Right forelimb (tissue), 1 donor: ENCODE data around the gene RAB11FIP4.

ENCODE experiments used
- DNase-seq: peaks from one replicate; pipeline ENCODE4 v3.0.0-alpha.2; 2018

Gene RAB11FIP4

DNA sequence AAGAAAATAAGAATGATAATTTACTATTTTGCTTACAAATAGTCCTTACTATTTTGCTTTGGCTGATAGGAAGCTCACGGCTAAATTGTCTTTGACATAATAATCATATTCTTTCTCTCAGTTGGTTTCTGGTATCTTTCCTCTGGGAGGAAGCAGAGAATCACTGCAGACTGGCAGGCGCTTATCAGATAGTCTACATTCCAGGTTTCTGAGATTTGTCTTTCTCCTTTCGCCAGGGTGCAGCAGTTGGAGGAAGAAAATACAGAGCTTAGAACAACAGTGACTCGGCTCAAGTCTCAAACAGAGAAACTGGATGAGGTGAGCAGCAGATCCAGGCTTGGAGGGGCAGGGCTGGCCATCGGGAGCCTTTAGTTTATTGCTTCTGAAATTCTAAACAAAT is 136.1 kb downstream of the RAB11FIP4 start:
- peak; percentile 32 for DNase-seq

DNA sequence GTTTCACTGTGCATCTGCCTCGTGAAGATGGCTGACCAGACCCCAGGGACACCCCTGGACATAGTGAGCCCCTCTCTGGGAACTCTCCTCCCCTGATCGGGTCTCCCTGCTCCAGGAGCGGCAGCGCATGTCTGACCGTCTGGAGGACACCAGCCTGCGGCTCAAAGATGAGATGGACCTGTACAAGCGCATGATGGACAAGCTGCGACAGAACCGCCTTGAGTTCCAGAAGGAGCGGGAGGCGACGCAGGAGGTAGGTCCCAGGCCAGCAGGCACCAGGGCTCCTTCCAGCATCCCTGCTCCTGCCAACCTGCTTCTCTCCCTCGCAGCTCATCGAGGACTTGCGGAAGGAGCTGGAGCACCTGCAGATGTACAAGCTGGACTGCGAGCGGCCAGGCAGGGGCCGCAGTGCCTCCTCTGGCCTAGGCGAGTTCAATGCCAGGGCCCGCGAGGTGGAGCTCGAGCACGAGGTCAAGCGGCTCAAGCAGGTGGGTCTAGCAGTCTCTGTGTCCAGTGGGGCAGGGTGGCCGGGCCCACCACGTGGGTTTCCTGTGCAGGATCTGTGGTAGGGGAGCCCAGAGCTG is 136.9 kb downstream of the RAB11FIP4 start:
- no peak for DNase-seq

DNA sequence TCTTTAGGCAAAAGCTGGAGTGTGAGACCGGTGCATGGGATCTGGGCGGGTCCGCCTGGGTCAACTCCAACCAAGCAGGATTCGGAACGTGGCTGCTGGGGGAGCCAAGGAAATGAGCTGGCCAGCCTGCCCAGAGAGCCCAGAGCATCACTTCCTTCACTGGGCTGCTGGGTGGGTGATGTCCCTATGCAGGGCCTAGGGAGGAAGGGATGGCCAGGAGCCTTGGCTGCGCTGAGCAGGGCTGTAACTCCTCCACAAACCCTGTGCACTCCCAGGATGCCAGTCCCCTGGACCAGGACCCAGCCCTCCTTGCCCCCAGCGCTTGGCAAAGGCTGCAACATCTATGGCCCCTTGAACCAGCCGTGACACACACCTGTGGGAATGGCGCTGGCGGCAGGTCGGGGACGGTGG is 138.4 kb downstream of the RAB11FIP4 start:
- DNase-seq: no peak

DNA sequence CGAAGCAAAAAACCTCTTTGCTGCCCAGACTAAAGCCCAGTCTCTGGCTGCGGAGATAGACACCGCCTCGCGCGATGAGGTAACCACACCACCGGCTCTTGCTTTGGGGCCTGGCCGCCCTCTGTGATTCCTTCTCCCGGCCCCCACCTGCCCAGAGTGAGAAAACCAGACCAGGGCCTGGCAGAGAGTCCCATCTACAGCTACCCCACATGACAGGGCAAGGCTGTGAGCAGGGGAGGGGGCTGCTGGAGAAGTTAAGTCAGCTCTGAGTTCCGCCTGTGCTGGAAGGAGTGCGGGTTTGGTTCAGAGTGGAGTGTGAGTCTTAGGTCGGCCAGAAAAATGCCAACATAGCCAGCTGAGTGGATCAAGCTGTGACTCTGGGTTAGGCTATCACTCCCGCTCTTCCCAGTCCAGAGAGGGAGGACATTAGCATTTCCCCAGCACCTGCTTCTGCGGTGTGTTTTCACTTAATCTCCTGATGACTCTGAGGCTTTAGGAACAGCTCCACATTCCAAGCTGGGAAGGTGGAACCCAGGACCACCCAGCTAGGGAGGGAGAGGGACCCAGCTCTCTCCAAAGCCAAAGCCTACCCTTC is 139.0 kb downstream of the RAB11FIP4 start:
- no peak for DNase-seq

GRCh38 chr17:31531336-31531980 is 140.0 kb downstream of the RAB11FIP4 start:
- DNase-seq: no peak

- no peak for DNase-seq
These were observed 140.6 kb downstream of the RAB11FIP4 start for GRCh38 chr17:31532081-31532480.

- no peak for DNase-seq
These were observed 141.1 kb downstream of the RAB11FIP4 start for GRCh38 chr17:31532526-31532925.

DNA sequence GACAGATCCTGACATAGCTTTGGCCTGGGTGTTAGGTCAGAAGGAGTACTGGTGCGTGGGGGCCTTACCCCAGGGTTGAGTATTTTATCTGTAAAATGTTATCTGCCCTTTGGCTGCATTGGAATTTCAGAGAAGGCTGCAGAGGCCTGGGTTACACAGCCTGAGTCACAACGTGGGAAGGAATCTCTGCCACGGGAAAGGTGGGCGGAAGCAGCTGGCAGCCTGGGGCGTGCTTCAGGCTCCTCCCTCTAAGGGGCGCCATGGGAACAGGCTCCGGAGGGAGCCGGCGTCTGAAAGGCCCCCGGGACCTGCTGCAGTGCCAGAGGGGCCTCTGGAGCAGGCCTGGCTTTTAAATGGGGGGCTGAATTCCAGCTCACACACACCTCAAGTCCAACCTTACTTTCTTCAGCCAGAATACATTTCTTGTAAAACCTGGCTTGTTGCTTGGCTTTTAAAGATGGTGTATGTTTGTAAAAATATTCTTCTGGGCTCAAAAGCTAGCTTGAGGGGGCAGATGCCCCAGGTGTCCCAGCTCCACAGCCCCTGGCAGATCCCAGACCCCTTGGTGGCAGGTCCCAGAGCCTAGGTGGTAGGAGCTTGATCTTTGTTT is 142.2 kb downstream of the RAB11FIP4 start:
- no peak for DNase-seq

- DNase-seq: no peak
These were observed 142.9 kb downstream of the RAB11FIP4 start for GRCh38 chr17:31534223-31534888.

DNA sequence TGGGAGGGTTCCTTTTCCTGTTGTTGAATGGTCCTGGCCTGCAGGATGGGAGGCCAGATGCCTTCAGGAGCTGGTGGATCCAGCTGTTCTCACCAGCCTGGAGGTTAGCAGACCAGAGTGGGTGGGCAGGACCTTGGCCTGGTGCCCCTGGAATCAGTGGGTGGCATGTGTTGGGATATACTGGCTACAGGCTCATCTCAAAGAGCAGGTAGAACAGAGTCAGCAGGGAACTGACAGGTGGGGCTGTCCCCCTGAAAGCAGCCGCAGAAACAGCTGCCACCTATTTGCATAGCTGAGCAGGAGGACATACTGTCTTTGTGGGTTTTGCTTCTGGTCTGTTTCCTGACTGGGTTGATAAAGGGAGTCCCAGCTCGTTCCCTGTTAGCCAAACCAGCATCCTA is 144.1 kb downstream of the RAB11FIP4 start:
- DNase-seq: no peak

- DNase-seq: no peak
These were observed 145.0 kb downstream of the RAB11FIP4 start for GRCh38 chr17:31536451-31536850.

DNA sequence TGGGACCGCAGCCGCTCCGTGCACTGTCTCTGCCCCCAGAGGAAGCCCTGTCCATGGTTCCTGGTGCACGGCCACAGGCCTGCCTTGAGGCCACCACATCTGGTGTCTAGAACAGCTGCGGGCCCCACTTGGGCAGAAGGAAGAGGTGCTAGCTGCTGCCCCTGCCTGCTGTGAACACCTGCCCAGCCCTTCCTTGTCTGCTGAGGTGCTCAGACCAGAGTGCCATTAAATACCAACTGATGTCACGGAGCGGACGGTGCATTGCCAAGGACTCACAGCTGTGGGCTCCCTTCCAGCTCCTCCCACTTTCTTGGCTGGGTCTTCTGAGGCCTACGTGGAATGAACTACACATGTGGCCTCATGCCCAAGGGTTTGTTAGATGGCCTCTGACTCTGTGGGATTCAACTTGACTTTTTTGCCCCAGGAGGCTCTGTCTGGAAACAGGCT is 146.1 kb downstream of the RAB11FIP4 start:
- DNase-seq: peak; percentile 61

DNA sequence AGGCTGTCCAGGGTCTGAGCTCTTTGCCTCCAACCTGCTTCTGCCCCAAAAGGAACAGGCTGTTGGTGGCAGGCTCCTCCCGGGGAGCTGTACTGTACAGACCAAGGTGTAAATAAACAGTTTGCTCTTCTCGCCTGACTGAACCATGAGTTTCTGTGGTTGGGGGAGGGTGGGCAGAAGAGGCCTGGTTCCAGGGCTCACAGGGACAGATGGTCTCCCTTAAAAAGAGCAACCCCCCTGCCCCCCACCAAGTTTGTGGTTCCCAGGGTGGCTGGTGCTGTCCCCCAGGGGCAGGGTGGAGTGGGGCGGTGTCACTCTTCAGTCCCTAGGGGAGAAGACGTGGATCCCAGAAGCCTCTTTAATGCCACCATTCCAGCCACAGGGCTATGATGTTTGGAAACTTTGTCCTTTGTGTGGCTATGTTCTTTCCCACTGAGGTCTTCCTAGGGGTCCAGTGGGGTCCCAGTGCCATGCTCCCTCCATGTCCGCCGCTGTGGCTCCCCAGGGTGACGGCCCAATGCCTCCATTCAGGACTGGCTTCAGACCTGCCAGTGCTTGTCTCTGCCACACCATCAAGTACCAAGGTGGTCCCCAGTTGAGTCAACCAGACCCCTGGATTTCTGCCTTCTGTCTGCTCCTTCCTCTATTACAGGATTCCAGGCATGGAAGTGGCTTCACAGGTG is 146.7 kb downstream of the RAB11FIP4 start:
- no peak for DNase-seq

- no peak for DNase-seq
These were observed 149.3 kb downstream of the RAB11FIP4 start for GRCh38 chr17:31540602-31541307.

DNA sequence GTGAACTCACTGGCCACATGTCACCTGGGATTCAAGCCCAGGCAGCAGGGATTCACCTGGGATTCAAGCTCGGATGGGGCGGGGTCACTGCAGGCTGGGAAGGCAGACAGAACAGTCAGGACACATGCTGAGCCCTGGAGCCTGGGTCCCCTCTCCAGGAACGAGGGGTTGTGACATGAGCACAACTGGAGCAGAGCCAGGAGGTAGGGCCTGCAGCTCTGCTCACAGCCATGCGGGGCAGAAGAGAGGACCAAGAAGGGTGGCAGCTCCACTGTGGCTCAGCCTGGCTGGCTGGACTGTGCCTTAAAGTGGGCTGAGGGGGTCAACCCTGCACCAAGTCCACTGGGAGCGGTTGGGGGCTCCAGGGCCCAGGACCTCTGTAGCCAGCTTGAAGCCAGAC is 150.1 kb downstream of the RAB11FIP4 start:
- no peak for DNase-seq

DNA sequence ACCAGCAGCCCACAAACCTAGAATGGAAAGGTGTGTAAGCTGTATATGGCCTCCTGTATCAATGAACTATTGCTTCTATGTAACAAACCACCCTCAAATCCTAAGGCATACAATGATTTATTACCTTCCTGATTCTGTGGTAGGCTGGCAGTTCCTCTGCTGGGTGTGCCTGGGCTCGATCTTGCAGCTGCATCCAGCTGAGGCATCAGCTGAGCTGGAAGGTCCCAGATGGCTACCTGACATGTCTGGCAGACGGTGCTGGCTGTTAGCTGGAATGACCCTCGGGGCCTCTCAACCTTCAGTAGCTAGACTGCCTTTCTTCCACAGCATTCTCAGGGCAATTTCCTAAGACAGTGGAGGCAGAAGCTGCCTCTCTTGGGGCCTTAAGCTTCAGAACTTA is 152.7 kb downstream of the RAB11FIP4 start:
- no peak for DNase-seq

DNA sequence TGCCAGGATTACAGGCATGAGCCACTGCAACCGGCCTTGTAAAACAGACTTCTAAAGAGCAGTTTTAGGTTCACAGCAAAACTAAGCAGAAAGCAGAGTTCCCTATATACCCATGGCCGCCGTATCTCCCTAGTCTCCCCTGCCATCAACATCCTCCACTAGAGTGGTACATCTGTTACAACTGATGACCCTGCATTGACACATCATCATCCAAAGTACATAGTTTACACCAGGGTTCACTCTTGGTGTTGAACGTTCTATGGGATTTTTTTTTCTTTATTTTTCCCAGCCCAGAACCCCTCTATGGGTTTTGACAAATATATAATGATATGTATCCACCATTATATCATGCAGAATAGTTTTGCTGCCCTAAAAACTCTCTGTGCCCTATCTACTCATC is 155.2 kb downstream of the RAB11FIP4 start:
- DNase-seq: no peak

GRCh38 chr17:31548709-31549108 is 157.2 kb downstream of the RAB11FIP4 start:
- DNase-seq: no peak

DNA sequence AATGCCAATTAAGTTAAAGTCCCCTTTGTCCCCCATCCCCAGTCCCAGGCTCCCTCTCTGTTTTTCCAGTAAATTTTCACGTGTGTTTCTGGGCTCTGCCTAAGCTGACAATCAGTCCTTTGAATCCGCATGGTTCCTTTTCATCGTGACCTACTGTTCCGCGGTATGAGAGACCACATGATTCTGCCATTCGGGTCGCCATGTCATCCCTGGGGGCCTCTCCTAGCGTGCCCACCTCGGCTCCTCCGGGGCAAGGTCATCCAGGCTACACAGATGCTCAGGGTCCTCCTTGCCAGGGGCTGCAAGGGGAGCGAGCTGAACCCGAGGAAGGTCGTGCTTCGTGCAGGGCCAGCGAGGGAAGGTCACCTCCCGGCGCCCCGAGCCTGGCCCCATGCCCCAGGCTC is 157.6 kb downstream of the RAB11FIP4 start:
- no peak for DNase-seq

GRCh38 chr17:31549525-31550388 is 158.3 kb downstream of the RAB11FIP4 start:
- DNase-seq: peak; percentile 99

DNA sequence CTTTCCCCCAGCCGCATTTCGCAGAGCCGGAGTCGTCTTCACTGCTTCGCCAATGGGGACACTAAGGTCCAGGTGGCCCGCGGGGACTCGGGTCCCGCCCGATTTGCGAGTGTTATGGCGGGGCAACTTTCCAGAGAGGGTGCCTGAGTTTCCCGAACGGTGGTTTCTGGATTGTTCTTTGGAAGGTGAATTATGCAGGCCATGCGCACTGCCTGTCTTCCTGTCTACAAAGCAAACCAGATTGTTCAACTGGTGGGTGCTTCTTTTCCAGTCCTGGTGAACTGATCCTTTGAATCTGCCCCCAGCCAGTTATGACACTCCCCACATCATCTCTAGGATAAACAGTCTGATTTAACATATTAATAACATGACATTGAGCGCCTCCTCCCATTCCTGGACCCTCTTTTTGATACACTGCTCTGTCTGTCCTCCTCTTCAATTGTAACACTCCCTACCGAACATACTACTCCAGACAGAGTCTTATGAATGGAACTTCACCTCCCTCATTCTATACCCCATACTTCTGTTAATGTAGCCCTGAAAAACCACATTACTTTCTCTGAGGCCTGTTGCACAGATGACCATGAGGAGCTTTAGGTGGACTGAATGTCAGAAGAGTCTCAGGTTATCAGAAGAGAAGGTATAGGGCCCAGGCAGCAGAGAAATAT is 159.0 kb downstream of the RAB11FIP4 start:
- DNase-seq: no peak
